HG02571 (cell line): ENCODE data around the gene BCR.

Experiments
- ATAC-seq: cut with Tn5 transposase; IDR thresholded peaks from one replicate; pipeline ENCODE4 v1.9.1; 2021; ENCODE audit warnings: mild to moderate bottlenecking, moderate library complexity; ENCODE audit not compliant: unreplicated experiment

The BCR gene

DNA sequence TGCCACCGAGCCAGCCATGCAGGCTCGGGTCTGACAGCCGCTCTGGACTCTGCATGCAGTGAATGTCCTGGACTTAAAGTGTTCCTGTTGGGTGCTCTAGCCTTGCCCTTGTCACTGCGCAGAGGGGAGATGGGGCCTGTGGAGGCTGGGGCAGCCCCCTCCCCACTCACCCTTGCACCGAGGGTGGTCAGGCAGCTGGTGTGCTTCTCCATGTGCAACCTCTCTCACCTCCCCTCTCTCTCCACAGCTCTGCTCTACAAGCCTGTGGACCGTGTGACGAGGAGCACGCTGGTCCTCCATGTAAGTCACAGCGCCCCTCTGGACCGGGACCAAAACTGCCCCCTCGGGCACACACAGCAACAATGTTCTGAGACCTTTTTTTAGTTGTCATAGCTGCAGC is 92.5 kb downstream of the BCR start:
- no peak for ATAC-seq

DNA sequence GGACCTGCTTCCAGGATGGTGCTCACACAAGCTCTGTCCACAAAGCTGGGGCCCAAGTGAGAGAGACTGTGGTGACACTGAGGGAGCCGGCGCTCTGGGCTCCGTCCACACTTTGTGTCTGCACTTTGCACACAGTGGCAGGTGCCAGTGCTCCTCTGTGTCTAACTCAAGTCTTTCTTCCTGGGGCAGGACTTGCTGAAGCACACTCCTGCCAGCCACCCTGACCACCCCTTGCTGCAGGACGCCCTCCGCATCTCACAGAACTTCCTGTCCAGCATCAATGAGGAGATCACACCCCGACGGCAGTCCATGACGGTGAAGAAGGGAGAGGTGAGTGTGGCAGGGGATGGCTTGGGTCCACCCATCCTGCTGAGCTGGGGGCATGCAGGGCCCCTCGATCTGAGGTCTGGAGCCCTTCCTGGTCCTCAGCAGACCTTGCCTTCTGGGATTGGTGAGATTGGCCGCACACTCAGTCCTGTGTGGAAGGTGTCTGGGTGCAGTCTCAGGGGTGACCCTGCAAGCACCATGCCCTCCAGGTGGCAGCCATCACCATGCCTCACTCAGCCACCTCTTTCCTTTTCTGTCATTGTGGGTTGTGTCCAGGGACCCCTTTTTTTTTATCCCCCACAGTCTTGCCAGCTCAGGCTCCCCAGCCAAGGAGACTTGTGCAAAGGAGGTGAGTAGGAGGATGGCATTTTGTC is 93.3 kb downstream of the BCR start:
- no peak for ATAC-seq

DNA sequence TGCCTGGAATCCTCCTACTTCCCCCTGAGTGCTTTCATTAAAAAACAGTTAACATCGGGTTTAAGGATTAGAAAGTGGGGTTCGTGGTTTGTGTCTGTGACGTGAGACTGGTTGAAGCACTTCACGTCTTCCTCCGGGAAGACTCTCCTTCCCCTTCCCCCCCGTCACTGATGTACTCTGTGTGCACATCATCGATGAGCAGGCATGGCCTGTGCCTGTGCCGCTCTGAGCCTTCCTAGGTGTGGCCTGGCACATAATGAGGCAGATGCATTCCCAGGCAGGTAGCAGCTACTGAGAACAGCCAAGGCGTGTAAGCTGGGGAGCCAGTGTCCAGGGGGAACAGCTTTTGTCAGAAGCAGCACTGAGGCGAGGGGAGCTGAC is 93.8 kb downstream of the BCR start:
- no peak for ATAC-seq

DNA sequence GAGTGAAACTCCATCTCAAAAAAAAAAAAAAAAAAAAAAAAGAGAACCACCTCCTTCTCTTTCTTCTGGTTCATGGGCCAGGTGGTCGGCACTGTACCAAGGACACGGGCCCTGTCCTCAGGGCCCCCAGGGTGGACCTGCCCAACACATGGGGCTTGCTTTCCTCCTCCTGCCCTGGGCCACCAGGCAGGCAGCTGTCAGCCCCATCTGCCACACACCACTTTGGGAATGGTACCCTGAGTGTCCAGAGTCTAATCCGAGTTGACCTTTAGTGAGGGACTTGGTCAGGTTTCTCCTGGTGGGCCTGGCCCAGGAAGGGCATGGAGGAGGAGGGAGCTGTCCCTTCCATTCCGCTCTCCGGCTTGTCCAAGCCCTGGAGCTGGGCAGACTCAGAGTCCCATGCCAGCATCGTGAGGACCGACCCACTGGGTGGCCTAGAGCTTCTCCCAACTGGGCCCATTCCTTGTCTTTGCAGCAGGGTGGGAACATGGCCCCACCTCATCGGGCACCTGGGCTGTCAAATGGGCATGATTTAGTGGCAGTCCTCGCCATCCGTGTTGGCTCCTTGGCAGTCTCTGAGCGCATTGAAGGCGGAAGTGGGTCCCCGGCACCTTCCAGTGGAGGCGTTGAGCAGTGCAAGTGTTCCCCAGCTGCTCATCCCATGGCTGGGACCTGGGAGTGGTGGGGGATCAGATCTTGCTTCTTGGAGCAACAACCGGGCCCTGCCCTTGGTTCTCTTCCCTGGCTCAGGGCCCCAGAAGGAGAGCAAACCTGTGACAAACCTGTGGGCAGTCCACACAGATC is 94.8 kb downstream of the BCR start:
- ATAC-seq: no peak

DNA sequence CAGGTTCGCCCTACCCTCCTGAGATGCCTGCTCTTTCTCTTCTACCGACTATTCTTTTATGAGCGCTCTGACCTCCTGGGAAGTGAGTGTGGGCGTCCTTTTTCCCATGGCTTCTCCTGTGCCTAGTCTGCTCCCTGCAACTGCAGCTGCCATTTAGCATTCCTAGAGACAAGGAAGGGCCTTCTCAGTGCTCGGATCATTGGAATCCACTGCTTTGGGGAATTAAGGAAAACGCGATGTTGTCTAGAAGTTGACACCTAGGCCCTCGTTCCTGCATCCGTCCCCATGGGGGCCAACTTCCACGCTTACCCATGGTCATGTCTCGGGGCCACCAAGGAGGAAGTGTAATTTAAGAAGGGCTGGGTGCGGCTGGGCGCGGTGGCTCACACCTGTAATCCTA is 95.4 kb downstream of the BCR start:
- ATAC-seq: no peak

DNA sequence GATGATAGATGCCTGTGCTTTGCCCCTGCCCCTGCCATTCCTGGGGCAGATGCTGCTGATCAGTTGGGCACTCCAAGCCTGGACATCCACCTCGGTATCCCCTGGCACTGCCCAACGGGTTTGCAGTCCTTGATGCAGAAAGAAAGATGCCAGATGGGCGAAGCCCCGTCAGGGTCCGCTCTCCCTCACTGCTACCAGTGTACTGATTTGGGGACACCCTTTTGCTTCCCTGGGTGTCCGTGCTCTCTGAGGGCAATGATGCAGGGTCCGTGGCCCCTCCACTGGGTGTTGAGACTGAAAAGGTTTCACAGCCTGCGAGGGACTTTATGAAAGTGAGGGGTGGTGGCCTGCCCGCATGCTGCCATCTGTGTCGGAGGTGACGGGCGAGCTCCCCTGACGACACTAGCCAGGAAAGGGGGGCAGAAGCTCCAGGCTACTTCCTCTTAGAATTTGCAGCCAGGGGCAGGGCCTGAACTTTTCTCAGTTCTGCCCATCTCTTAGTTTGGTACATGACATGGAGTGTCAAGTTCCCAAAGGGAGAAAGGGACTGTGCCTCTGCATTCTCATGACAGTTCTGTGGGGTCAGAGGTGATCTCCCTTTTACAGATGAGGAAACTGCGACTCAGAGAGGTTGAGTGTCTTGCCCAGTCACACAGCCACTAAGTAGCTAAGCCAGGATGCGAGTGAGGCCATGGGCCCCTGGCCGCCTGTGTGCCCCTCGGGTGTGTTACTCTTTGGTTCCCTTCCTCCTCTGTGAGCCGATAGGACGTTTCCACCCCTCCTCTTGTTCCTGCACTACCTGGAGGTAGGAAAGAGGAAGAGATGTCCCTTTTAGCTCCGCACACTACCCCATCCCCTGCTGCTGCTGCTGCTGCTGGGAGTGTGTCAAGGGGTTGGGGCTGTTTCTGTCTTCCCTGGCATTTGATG is 96.6 kb downstream of the BCR start:
- ATAC-seq: no peak

DNA sequence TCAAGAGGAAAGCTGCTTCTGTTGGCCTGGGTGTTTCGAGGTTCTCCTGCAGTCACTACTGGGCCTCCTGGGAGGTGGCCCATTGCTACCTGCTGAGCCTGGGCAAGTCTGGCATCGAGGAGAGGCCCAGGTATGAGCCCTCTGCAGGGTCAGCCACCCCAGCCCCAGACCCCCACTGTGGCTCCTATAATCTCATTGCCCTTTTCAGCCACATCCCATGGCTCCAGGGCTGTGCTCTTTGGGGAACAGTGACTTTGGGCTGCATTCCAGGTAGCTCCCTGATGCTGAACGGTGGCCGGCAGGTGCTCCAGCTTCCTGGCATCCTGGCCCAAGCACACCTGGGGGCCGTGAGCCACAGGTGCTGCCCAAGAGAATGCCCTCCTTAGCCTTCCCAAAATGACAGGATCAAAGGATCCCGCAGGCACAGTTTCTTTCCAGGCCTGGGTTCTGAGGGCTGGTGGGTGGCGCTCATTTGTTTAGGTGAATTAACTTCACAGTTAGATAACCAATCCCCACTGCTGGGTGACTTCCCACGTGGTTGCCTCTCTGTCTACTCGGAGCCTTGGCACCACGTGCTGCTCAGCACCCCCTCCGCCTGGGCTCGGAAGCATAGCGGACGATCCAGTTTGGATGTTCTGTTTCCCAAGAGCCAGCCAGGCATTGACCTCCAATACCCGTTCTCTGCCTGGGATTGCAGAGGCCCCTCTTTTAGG is 97.4 kb downstream of the BCR start:
- no peak for ATAC-seq

DNA sequence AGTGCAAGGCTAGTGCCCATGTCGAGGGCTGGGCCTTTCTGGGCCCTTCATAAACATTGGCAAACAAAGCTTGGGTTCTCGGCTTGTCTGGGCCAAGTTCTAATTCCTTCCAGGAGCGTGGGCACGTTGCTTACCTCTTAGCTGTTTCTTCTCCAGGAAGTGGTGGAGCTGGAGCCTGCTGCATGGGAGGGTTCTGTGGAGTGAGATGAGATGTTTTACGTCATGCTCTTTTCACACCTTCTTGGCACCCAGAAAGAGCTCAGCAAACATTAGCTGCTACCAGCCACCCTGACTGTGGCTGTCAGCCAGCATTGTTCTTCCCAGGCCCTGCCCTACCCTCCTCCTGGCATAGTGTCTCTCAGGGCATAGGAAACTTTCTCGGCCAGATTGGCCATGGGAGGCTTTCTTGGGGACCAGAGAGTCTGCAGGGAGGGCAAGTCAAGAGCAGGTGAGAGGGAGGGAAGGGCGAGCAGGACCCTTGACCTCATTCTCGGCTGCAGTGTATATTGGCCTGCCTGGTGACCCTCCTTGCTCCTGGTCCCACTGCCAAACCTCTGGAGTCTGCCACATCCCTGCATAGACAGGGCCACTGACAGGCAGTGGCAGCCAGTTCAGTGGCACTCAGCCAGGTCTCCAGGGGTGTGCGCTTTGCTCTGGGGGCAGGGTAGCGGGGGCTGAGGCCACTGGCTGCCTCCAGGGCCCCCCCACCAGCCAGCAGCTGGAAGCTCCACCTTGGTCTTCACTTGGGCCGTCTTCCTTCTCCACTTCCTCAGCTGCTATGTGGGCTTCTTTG is 98.8 kb downstream of the BCR start:
- ATAC-seq: no peak

DNA sequence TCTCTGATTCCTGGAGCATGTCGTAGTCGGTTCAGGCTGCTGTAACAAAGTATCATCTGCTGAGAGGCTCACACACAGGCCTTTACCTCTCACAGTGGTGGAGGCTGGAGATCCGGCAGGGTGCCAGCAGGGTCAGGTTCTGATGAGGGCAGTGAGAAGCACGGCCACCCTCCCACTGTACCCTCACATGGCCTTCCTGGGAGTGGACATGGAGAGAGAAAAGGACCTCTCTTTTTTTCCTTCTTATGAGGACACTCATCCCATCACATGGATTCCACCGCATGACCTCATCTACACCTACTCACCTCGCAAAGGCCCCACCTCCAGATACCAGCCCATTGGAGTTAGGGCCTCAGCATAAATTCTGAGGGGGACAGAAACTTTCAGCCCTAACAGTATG is 99.5 kb downstream of the BCR start:
- no peak for ATAC-seq

DNA sequence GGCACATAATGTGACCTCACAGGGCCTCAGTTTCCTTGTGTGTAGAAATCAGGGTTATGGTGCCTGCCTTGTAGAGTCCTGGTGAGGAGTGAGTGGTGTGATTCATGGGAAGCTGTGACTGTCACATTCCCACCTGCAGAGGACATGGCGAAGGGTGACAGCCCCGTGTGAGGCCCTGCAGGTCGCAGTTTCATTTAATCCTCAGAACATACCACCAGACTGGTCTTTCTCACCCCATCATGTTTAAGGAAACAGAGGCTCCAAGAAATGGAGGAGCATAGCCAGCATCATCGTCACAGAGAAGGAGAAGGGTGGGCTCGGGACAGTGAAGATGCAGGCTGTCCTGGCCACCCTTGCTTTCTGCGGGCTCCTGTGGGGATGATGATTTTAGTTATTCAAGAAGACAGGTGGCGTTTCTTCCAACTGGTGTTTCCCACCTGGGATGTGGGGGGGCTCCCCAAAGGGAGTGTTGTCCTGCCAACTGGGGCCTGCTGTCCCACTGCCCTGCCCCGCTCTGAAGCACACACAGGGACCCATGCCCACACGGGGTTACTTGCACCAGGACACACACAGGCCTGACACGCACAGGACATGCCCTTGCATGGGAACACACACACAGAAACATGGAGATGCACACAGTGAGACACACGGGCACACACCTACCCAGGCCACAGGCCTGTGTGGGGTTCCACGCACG is 100.2 kb downstream of the BCR start:
- ATAC-seq: no peak

DNA sequence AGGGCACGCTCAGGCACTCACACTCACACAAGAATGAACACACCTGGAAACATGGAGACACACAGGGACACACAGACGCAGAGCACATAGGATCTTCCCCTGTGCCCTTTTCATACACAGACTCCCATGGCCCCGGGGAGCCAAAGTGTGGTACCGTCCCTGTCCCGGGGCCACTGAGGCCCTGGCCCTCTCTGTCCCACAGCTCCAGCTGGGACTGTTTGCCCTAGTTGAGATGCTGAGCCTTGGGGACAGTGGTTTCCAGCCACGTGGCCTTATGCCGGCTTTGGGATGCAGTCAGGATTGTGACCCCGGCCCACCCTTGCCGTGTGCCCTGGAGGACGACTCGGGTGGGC is 100.7 kb downstream of the BCR start:
- ATAC-seq: no peak

DNA sequence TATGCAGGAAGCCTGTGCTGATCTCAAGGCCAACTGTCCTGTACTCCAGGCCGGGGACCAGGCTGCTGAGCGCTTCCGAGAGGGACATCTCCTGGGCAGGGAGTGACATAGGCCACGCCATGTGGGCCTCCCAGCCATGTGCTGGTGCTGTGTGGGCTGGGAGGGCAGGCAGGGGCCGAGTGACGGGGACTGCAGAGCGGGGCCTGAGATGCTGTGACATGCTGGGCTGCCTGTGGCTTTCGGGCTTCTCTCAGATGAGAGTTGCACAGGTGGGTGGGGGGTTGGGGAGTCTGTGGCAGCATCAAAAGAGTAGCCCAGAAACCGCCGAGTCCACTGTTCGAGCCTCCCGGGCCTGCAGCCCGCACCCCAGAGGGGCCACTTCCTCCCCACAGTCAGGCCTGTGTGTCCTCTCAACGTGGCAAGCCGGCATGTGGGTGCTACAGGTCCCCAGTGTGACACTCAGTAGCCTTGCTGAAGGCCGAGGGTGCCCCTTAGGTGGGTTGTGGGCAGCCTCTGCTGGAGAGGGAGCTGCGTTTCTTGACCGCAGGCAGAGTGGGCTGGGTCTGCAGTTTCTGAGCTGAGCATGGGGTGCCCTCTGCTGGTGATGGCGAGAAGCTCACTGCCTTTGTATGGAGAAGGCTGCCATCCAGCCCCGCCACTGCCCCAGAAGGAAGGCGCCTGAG is 101.2 kb downstream of the BCR start:
- ATAC-seq: no peak

DNA sequence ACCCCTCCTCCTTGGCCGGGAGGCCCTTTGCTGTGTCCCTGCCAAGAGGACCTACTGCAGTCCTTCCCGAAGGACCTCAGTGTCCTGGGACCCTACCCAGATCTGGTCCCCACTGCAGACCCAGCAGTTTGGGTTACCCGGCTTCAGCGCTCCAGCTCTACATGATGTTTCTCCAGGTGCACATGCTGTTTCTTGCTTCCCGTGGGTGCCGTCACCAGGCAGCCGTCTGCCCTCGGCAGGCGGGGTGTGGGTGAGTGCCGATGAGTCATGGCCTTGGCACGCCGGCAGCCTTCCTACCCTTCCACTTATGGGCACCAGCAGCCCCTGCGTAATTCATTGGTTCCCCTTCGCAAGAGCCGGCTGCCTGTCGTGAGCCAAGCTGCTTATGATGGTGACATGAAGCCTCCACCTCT is 101.8 kb downstream of the BCR start:
- no peak for ATAC-seq

DNA sequence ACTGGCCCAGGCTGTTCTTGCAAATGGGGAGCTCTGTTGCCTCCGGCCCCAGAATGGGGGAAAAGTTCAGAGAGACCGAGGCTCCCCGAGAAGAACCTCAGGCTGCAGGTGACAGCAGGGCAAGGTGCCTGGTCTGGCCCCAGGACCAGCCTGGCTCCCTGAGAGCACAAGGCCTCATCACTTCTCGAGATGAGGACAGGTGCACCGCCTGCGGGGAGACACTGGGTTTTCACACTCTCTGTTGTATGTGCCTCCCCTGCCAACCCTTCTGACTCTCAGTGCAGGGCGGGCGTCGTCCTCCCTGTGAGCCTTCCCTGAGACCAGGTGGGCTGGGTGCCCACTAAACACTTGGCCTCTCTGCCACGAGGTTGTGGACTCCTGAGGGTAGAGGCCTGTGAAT is 102.2 kb downstream of the BCR start:
- ATAC-seq: no peak

DNA sequence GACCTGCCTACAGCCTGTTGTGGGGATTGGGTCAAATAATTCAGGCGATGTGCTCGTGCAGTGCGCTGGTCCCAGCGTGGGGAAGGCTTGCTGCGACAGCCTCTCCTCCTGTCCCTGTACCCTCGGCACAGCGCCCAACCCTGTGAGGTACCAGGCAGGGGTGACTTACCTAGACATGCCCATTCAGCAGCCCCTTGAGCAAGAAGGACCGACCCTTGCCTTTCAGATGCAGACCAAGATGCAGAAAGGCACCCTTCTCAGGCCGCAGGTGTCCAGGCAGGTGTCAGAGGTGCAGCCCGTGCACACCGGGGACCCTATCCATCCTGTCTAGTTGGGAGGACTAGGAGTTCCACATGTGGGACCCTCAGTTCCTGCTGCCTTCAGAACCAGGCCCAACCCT is 102.7 kb downstream of the BCR start:
- no peak for ATAC-seq

DNA sequence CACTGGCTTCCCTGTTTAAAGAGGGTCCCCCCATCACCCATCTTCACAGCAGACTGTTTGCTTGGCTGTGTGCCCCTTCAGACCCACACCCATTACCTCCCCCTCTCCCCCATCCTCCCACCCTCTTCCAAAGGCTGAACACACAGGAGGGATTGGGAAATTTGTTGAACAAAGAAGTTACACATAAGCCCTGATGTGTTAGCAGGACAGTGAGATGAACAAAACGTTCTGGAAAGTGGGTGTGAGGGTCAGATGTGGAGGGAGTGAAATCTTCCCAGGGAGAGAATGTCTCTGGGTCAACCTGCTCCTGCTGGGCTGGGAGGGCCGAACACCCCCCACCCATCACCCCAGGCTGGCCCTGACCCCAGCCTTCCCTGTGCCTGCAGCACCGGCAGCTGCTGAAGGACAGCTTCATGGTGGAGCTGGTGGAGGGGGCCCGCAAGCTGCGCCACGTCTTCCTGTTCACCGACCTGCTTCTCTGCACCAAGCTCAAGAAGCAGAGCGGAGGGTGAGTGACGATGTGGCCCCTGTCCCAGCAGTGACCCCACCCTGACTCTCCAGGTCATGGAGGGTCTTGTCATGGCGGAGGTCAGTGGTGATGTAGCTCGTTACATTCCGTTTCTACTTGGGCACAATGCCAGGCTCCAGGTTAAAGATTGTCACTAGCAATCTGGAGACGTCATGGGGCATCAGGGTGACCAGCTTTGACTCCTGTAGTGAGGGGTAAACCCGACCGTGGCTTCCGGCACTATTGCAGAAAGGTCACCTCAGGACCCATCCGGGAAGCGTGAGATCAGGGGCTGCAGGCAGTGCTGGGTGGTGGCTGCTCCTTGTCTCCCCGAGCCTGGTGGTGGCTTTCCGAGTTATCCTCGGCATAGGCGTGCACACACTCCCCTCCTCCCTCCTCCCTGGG is 103.5 kb downstream of the BCR start:
- no peak for ATAC-seq

DNA sequence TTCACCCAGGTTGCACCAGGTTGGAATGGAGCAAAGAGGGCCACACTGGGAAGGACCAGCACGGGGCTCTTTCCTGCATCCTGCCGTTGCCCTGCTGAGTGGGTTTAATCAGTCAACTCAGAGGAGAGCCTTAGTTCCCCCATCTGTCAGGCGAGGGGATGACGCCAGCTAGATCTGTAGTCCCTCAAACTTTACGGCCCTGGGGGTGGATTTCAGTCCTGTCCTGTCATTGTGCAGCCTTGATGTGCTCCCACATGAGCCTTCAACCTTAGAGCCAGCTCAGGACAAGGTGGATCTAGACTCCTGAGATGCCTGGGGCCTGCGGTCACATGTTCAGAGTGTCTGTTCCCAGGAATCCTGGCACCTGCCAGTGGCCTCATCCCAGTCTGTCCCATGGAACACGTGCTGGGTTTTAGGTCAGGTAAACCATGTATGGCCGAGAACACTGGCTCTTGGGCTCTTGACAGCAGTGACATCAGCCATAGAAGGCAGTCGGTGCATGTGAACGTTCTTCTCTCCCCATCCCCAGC is 104.3 kb downstream of the BCR start:
- no peak for ATAC-seq

DNA sequence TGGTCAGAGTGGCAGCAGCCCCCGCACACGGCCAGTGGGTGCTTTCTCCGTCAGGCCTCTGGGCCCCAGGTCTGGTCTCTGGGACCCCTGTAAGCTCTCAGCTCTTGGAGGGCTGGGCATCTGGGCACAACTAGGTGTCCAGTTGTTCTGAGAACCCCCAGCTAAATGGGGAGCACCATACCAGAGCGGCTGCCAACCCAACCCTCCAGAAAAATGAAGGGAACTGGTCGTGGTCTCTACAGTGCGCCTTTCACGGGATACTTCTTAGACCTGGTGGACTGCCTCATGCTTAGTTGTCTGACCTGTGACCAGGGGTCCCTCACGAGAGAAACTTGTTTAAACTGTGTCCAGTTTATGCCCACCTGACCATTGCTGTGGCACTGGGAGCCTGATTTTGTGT is 104.9 kb downstream of the BCR start:
- no peak for ATAC-seq
